C4-2B (cell line): ENCODE results near the gene OSGIN1.

ENCODE experiments used
- CTCF ChIP-seq: fragments of 450-650 bp; conservative IDR thresholded peaks from 2 replicates; pipeline ENCODE4 v1.5.1; 2017; ENCODE audit warnings: mild to moderate bottlenecking
- ZFX ChIP-seq: fragments of 450-650 bp; IDR thresholded peaks from 2 replicates; pipeline ENCODE4 v1.6.1; 2017

GRCh38 chr16:83937267-83937666, 15.8 kb upstream of the OSGIN1 start:
- no peak for TF ChIP-seq CTCF
- no peak for TF ChIP-seq ZFX
